ENCODE measurements around the gene MYRFL. TPM values are rescaled to one million over a fixed set of nuclear protein-coding genes. Genes with fewer than 3 reads are reported as not detected.

The MYRFL gene
- total and polyA plus RNA-seq, 12 donors = 0.10 to 0.51 (median 0.30) TPM; not detected in 4

DNA sequence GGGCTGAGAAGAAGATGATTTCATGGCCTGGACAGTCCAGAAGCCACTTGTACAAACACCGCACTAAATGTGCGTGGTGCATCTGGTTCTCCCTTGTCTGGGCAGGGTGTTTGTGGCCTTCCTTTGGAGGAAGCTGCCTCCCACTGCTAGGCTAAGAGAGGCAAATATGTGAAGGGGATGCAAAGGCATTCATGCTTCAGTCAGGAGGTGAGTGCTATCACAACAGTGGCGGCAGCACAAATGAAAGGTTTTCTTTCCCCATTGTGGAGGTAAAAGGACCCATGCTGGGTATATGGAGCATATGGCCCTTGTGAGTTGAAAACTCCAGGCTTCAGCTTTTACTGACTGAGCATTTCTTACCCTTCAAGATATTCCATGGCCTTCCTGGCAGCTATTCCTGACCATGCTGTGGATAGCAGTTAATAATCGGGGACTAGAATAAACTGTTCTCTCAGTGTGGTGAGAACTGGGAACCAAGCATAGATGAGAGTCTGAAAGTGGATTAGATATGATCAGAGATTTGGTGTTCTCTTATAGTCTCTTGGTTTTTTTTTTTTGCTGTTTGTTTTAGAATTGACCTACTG lies 69.9 kb downstream of the MYRFL start:
- no peak for DNase-seq
- intact Hi-C loops (cut with DNase I) = loop anchor here in 3 of 10 donors (5.0 to 10.0 kb wide), 3 partner anchors 350 to 687 kb away; partner anchors contain the start of gene CNOT2 (in 1 of the 3)

DNA sequence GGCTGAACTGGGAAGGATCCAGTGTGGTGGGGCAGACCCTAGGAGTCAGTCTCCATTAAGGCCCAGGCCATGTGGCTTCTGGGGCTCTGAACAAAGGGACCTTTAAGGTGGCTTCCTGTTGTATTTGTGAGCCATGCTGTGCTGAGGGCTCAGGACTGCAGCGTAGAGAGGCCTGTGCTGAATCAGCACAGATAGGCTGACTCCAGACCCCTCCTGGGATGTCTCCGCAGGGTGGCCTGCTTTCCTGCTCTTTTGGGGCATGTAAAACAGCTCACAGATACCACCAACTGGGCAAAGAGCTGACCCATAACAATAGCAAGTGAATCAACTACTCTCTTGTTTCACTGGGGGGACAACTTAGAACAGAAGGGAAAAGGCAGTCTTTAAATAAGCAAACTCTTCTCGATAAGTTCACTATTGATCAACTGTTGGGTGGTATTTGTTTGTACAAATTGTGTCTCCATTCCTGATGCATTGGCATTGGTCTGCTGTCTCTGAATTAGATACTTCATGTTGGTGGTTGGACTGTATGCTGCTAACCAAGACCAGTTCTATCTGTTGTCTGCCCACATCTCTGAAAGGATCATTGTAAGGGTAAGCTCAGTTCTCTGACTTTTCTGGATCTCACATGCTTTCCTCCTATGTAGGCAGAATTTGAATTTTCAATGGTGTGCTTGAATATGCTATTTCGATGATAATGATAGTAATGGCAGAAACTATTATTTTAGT lies 71.8 kb downstream of the MYRFL start:
- Histone ChIP-seq H3K4me3 (no peak overlapping the region), H3K36me3 (no peaks in the 10 kb centered on the region), H3K27me3 (no peaks in the 10 kb centered on the region), H3K9me3 (no peaks in the 10 kb centered on the region), H3K27ac (no peak overlapping the region), H3K4me1 (peaks cover 0 to 16% (median 8%) of the 10 kb centered on the region in 9 donors)
- ATAC-seq (no peak), DNase-seq (no peak)
- TF ChIP-seq, protein P1, sequence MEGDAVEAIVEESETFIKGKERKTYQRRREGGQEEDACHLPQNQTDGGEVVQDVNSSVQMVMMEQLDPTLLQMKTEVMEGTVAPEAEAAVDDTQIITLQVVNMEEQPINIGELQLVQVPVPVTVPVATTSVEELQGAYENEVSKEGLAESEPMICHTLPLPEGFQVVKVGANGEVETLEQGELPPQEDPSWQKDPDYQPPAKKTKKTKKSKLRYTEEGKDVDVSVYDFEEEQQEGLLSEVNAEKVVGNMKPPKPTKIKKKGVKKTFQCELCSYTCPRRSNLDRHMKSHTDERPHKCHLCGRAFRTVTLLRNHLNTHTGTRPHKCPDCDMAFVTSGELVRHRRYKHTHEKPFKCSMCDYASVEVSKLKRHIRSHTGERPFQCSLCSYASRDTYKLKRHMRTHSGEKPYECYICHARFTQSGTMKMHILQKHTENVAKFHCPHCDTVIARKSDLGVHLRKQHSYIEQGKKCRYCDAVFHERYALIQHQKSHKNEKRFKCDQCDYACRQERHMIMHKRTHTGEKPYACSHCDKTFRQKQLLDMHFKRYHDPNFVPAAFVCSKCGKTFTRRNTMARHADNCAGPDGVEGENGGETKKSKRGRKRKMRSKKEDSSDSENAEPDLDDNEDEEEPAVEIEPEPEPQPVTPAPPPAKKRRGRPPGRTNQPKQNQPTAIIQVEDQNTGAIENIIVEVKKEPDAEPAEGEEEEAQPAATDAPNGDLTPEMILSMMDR (IDR thresholded peaks at IDR 0.05) = no peak
- intact Hi-C loops (cut with DNase I) = loop anchor here in 2 of 10 donors (5.0 to 10.0 kb wide), 2 partner anchors 348 to 675 kb away; partner anchors contain the start of gene CNOT2 (in 1 of the 2)
- WGBS, 2 donors = 90 to 92% methylated on average over 4 of the region's 4 CpGs

More for the DNA sequence above, 69.9 kb downstream of the MYRFL start:
- no peaks in the 10 kb centered on the region for H3K27me3 ChIP-seq
- 92 to 97% methylated on average over 4 of the region's 4 CpGs for WGBS, 2 donors
- no peaks in the 10 kb centered on the region for H3K9me3 ChIP-seq
- H3K4me3 ChIP-seq = no peak overlapping the region
- ATAC-seq = no peak
- H3K4me1 ChIP-seq = peaks cover 0 to 8% (median 0%) of the 10 kb centered on the region in 9 donors
- no peak overlapping the region for H3K27ac ChIP-seq
- H3K36me3 ChIP-seq = no peaks in the 10 kb centered on the region
- TF ChIP-seq, protein P1 (IDR thresholded peaks at IDR 0.05) = no peak

DNA sequence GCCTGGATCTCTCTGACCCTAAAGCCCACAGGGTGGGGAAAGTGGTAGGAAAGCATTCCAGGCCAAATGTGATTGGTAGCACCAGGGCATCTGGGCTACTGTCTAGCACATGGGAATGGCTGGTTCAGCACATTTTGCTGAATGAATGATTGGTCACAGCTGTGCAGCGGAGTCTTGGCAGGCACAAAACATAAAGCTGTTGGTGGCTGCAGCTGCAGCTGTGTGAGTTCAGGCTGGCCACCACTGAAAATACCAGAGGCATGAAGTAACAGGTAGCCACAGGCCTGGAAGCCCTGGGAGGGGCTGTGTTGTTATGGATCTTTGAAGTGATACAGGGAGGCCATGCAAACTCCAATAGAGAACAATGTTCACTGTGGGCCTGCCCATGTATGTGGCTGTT lies 72.7 kb downstream of the MYRFL start:
- no peaks in the 10 kb centered on the region for H3K27me3 ChIP-seq
- no peaks in the 10 kb centered on the region for H3K9me3 ChIP-seq
- DNase-seq = peak; percentile 21 to 26
- intact Hi-C loops (cut with DNase I) = loop anchor here in 2 of 10 donors (5.0 to 10.0 kb wide), 2 partner anchors 347 to 675 kb away; partner anchors contain the start of gene CNOT2 (in 1 of the 2)
- H3K27ac ChIP-seq = peak overlapping the region in 2 of 10 donors; percentile 23 to 35
- no peak overlapping the region for H3K4me3 ChIP-seq
- H3K4me1 ChIP-seq = peaks cover 0 to 16% (median 8%) of the 10 kb centered on the region in 9 donors
- TF ChIP-seq, protein P1 (IDR thresholded peaks at IDR 0.05) = no peak
- no peaks in the 10 kb centered on the region for H3K36me3 ChIP-seq
- 80% methylated on average over 1 of the region's 1 CpG for WGBS, 2 donors
- ATAC-seq = peak; percentile 59 to 89 (median 78)

DNA sequence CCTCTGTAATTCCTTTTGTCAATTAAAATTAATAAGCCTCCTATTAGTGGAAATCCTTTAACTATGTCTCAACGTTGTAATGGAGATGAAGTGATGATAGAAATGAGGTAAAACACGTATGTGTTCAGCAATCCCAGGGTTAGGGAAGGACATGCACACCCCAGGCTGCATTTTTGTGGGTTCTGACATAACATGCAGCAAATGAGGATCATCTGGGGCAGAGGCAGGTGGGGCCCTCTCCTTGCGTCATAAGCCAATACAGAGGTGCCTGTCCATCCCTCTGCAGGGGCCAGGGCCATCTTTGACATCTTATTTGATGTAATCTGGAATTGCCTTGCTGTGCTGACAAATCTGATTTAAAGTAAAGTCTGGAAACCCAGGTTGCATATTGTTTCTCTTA lies 73.2 kb downstream of the MYRFL start:
- peak in 1 of 8 donors; percentile 31 for ATAC-seq

More for the DNA sequence above, 73.2 kb downstream of the MYRFL start:
- Histone ChIP-seq H3K36me3 (no peaks in the 10 kb centered on the region), H3K27me3 (no peaks in the 10 kb centered on the region), H3K9me3 (no peaks in the 10 kb centered on the region), H3K4me3 (no peak overlapping the region), H3K27ac (peak overlapping the region in 2 of 10 donors; percentile 23 to 35), H3K4me1 (peaks cover 0 to 16% (median 8%) of the 10 kb centered on the region in 9 donors)
- TF ChIP-seq, protein P1 (IDR thresholded peaks at IDR 0.05) = no peak
- intact Hi-C loops (cut with DNase I) = loop anchor here in 2 of 10 donors (5.0 to 10.0 kb wide), 2 partner anchors 347 to 674 kb away; partner anchors contain the start of gene CNOT2 (in 1 of the 2)
- 71 to 73% methylated on average over 3 of the region's 3 CpGs for WGBS, 2 donors
- DNase-seq = no peak

Measured in heart right ventricle (tissue), 16 donors.